Pancreas (tissue), 10 donors: ENCODE measurements around the gene ATG4B. TPM values are rescaled to one million over a fixed set of nuclear protein-coding genes. Genes with fewer than 3 reads are reported as not detected.
A peak's percentile ranks its signal among the peaks of the same experiment; 100 is the strongest.

ENCODE experiments used
- ATAC-seq, 4 donors: fragments of 200-7000 bp; cut with Tn5 transposase; one replicate each; pipeline versions ENCODE4 v1.8.0 to v1.9.1; 2020; ENCODE audit warnings: mild to moderate bottlenecking in 4 of 4, moderate library complexity in 4 of 4
- DNase-seq, 6 donors: peaks; one replicate each; pipeline ENCODE4 v3.0.0-alpha.2; 2020
- FAIRE-seq: peaks from 2 replicates; lab custom pipeline; 2012; peaks lifted over from hg19 to GRCh38; lab: Jason Lieb, UNC
- H3K27ac ChIP-seq, 4 donors: fragments of 200-600 bp; sonication (generic); 1 replicate in 3 of 4; 2 replicates in 1 of 4; pipeline versions ENCODE4 v1.5.0 to v1.8.0; 2020
- H3K27me3 ChIP-seq, 4 donors: fragments of 200-600 bp; one replicate each; pipeline ENCODE4 v1.8.0; 2021
- H3K36me3 ChIP-seq, 3 donors: fragments of 200-600 bp; sonication (generic) in 1 of 3; one replicate each; pipeline versions ENCODE4 v1.5.0 to v1.8.0; 2020 to 2021
- H3K4me1 ChIP-seq, 3 donors: fragments of 200-600 bp; one replicate each; pipeline ENCODE4 v1.8.0; 2021
- H3K4me3 ChIP-seq, 4 donors: fragments of 200-600 bp; sonication (generic) in 2 of 4; one replicate each; pipeline versions ENCODE4 v1.5.0 to v1.8.0; 2020 to 2021
- H3K9me3 ChIP-seq, 4 donors: fragments of 200-600 bp; one replicate each; pipeline ENCODE4 v1.8.0; 2021
- CTCF ChIP-seq, 4 donors: fragments of 200-600 bp; sonication (generic) in 3 of 4; IDR thresholded peaks; one replicate each; pipeline versions ENCODE4 v1.5.0 to v1.8.0; 2021; ENCODE audit warnings: antibody characterized with exemption in 4 of 4
- WGBS, 2 donors: extraction: QIAGEN DNeasy Blood & Tissue Kit; methylation state at CpG; one replicate each; pipeline ENCODE4 v1.1.7; 2013; 5-methylcytosine and 5-hydroxymethylcytosine counted together
- intact Hi-C, 3 donors: fragments of 100-400 bp; cut with DNase I; formaldehyde crosslinking; loops; one replicate each; pipeline versions ENCODE4 v1.11.1 to v1.14.2; 2022
- polyA plus RNA-seq, 2 donors: library from polyadenylated mRNA; stranded (reverse); fragments of 200-250 nt; gene quantifications; one replicate each; pipeline ENCODE4 v1.2.3, GENCODE V29; 2013
- total RNA-seq, 6 donors: library from RNA; stranded (reverse); fragmentation: NEBNext Ultra II Directional in 4 of 6; extraction: Animal tissue kit (Norgen Biotek cat#: 25700) in 4 of 6; gene quantifications; one replicate each; pipeline versions ENCODE4 v1.2.1 to v1.2.4, GENCODE V29; 2021 to 2023
- donor health status: healthy with polysubstance abuse.
- donor health status: DM: no; HTN: no; CAD: no; lungs with moderate emphysema.
- donor health status: DM: no; HTN: no; CAD: no.
- donor health status: control.
- donor health status: control.
- donor health status: Bipolar disorder and iron deficiency.
- donor health status: DM: yes; HTN: yes; CAD: no.
- donor health status: DM: no; HTN: no; CAD: no.
- donor health status: DM: no; HTN: no; CAD: no.
- donor health status: DM: yes; HTN: yes; CAD: no.

The ATG4B gene
- total and polyA plus RNA-seq, 8 donors, result 22.8 to 107 (median 31.2) TPM

- ATAC-seq (no peak), DNase-seq (peak in 1 of 6 donors; percentile 32), FAIRE-seq (no peak)
- Histone ChIP-seq H3K4me1 (no peaks in the 10 kb centered on the region), H3K27ac (no peak overlapping the region), H3K27me3 (no peaks in the 10 kb centered on the region), H3K4me3 (no peak overlapping the region), H3K36me3 (no peaks in the 10 kb centered on the region), H3K9me3 (no peaks in the 10 kb centered on the region)
- TF ChIP-seq CTCF (IDR thresholded peaks at IDR 0.05), result no peak
- intact Hi-C loops, result no loop called here
- WGBS, 2 donors, result 81 to 84% methylated on average over 26 of the region's 26 CpGs
These were observed 7.8 kb downstream of the ATG4B start for GRCh38 chr2:241645056-241645914.

GRCh38 chr2:241645915-241646645 lies 8.6 kb downstream of the ATG4B start:
- no peaks in the 10 kb centered on the region for H3K4me1 ChIP-seq
- 90 to 92% methylated on average over 14 of the region's 14 CpGs for WGBS, 2 donors
- no peak overlapping the region for H3K27ac ChIP-seq
- intact Hi-C loops, result no loop called here
- FAIRE-seq, result no peak
- DNase-seq, result no peak
- no peak for ATAC-seq
- no peaks in the 10 kb centered on the region for H3K27me3 ChIP-seq
- no peak for TF ChIP-seq CTCF (IDR thresholded peaks at IDR 0.05)
- H3K36me3 ChIP-seq, result peaks cover 0 to 2% (median 0%) of the 10 kb centered on the region in 3 donors
- no peak overlapping the region for H3K4me3 ChIP-seq
- H3K9me3 ChIP-seq, result no peaks in the 10 kb centered on the region

DNA sequence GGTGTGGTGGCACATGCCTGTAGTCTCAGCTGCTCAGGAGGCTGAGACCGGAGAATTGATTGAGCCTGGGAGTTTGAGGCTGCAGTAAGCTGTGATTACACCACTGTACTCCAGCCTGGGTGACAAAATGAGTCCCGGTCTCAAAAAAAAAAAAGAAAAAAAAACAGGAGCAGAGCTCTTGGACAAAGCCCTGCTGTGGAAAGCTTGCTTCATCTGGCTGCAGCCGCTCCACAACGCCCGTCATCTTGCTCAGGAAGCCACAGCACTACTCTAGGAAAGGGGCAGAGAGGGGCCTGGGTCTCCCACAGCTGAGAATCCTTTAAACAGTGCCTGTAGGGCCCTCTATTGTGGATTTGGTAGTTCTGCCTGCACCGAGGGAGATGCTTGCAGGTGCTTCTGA lies 11.0 kb downstream of the ATG4B start:
- intact Hi-C loops, result no loop called here
- no peak for ATAC-seq
- Histone ChIP-seq H3K27me3 (no peaks in the 10 kb centered on the region), H3K4me3 (no peak overlapping the region), H3K36me3 (peaks cover 0 to 20% (median 0%) of the 10 kb centered on the region in 3 donors), H3K27ac (no peak overlapping the region), H3K4me1 (no peaks in the 10 kb centered on the region), H3K9me3 (no peaks in the 10 kb centered on the region)
- no peak for FAIRE-seq
- TF ChIP-seq CTCF (IDR thresholded peaks at IDR 0.05), result no peak
- WGBS, 2 donors, result 87 to 92% methylated on average over 6 of the region's 6 CpGs
- no peak for DNase-seq

DNA sequence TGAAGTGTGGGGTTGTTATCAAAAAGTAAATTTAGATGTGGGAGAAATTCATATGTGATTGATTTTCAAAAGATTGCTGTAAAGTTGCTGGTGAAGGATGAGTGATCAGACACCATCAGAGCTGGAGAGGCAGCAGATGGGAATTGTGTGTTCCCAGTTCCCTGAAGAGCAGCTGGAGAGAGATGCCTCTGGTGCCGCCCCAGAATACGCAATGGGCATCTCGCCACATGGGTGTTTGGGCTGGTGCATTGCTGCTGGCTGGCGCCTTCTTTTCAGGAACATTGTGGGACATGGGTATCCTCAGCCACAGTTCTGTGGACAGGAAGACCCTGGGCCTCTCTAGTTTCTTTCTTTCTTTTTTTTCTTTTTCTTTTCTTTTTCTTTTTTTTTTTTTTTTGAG lies 11.9 kb downstream of the ATG4B start:
- peaks cover 0 to 21% (median 0%) of the 10 kb centered on the region in 3 donors for H3K36me3 ChIP-seq
- H3K4me3 ChIP-seq, result no peak overlapping the region
- TF ChIP-seq CTCF (IDR thresholded peaks at IDR 0.05), result no peak
- no peaks in the 10 kb centered on the region for H3K4me1 ChIP-seq
- WGBS, 2 donors, result 75 to 87% methylated on average over 4 of the region's 4 CpGs
- no peak overlapping the region for H3K27ac ChIP-seq
- H3K9me3 ChIP-seq, result no peaks in the 10 kb centered on the region
- ATAC-seq (peak in 1 of 4 donors; percentile 21), DNase-seq (peak in 1 of 6 donors; percentile 28), FAIRE-seq (no peak)
- H3K27me3 ChIP-seq, result no peaks in the 10 kb centered on the region
- intact Hi-C loops, result no loop called here
